Esophagus squamous epithelium (tissue), 5 donors: ENCODE results near the gene MYO16. TPM values are rescaled to one million over a fixed set of nuclear protein-coding genes. Genes with fewer than 3 reads are reported as not detected.
A peak's percentile ranks its signal among the peaks of the same experiment; 100 is the strongest.

Experiments used
- DNase-seq: peaks from one replicate; lab custom pipeline; 2025; lab: John Stamatoyannopoulos, UW
- H3K27ac ChIP-seq, 4 donors: fragments of 200-600 bp; sonication (generic); one replicate each; pipeline ENCODE4 v1.5.1; 2016 to 2019; ENCODE audit warnings: mild to moderate bottlenecking in 1 of 4
- H3K27me3 ChIP-seq, 4 donors: fragments of 200-600 bp; sonication (generic); 1 replicate in 3 of 4; 2 replicates in 1 of 4; pipeline versions ENCODE4 v1.5.1 to v1.6.0; 2017 to 2021; ENCODE audit warnings: antibody characterized with exemption in 1 of 4
- H3K36me3 ChIP-seq, 3 donors: fragments of 200-600 bp; sonication (generic); one replicate each; pipeline ENCODE4 v1.5.1; 2016 to 2019
- H3K4me1 ChIP-seq, 3 donors: fragments of 200-600 bp; sonication (generic); one replicate each; pipeline ENCODE4 v1.5.1; 2017 to 2019
- H3K4me3 ChIP-seq, 4 donors: fragments of 200-600 bp; sonication (generic); 1 replicate in 3 of 4; 2 replicates in 1 of 4; pipeline ENCODE4 v1.5.1; 2016 to 2019; ENCODE audit warnings: mild to moderate bottlenecking in 2 of 4, moderate library complexity in 1 of 4
- H3K9me3 ChIP-seq, 3 donors: fragments of 200-600 bp; sonication (generic); one replicate each; pipeline ENCODE4 v1.5.1; 2016 to 2019
- CTCF ChIP-seq, 6 experiments: fragments of 450-650 bp in 4 of 6; fragments of 200-600 bp in 2 of 6; sonication (generic) in 2 of 6; IDR thresholded peaks; one replicate each; pipeline ENCODE4 v1.5.1; 2016 to 2019; ENCODE audit warnings: antibody characterized with exemption in 6 of 6, mild to moderate bottlenecking in 4 of 6, moderate library complexity in 4 of 6
- POLR2A ChIP-seq, 4 donors: fragments of 450-650 bp; IDR thresholded peaks; one replicate each; pipeline ENCODE4 v1.6.1; 2017; ENCODE audit warnings: antibody characterized with exemption in 4 of 4, mild to moderate bottlenecking in 4 of 4, moderate library complexity in 3 of 4
- WGBS, 2 donors: methylation state at CpG; one replicate each; pipeline ENCODE4 v1.1.5; 2018; 5-methylcytosine and 5-hydroxymethylcytosine counted together
- intact Hi-C: fragments of 100-400 bp; cut with DNase I; formaldehyde crosslinking; loops from one replicate; pipeline ENCODE4 v1.15.0; 2022
- total RNA-seq, 4 donors: library from RNA; depleted of rRNA; stranded (reverse); fragments of >200 nt; gene quantifications; one replicate each; pipeline ENCODE4 v1.1.0, GENCODE V29; 2016
- donor health status: DM: yes; HTN: yes; CAD: no.

MYO16 gene
- total RNA-seq, 4 donors from 2014 or later = 0.09 to 2.1 TPM; not detected in 2

GRCh38 chr13:108957369-108958012 lies 328.1 kb downstream of the MYO16 start:
- TF ChIP-seq POLR2A (IDR thresholded peaks at IDR 0.05) (no peak), CTCF (IDR thresholded peaks at IDR 0.05) (no peak)
- 26 to 38% methylated on average over 11 of the region's 11 CpGs for WGBS, 2 donors
- Histone ChIP-seq H3K9me3 (no peaks in the 10 kb centered on the region), H3K36me3 (no peaks in the 10 kb centered on the region), H3K4me3 (no peak overlapping the region), H3K27ac (no peak overlapping the region), H3K27me3 (no peaks in the 10 kb centered on the region), H3K4me1 (peaks cover 5 to 7% (median 5%) of the 10 kb centered on the region in 3 donors)
- no peak for DNase-seq
- intact Hi-C loops = loop anchor here (10.0 kb wide), 1 partner anchor 1147 kb away; no protein-coding TSS in a partner anchor

DNA sequence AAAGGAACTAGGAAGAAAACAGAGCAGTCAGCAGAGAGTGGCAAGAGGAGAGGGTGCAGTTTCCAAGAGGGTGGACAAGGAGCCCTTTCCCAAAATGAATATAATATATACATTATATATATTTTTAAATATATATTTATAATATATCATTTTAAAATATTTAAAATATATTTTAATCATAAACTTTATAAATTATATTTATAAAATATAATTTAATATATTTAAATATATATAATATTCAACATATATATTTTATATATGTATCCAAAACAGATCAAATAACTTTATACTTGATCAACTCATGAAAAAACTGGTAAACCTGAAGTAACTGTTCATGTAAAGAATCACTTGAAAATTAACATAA lies 328.6 kb downstream of the MYO16 start:
- no peaks in the 10 kb centered on the region for H3K27me3 ChIP-seq
- no peaks in the 10 kb centered on the region for H3K36me3 ChIP-seq
- peaks cover 5 to 7% (median 5%) of the 10 kb centered on the region in 3 donors for H3K4me1 ChIP-seq
- no peak for TF ChIP-seq POLR2A (IDR thresholded peaks at IDR 0.05)
- no peak for TF ChIP-seq CTCF (IDR thresholded peaks at IDR 0.05)
- intact Hi-C loops = loop anchor here (10.0 kb wide), 1 partner anchor 1147 kb away; no protein-coding TSS in a partner anchor
- DNase-seq = no peak
- no peak overlapping the region for H3K4me3 ChIP-seq
- H3K9me3 ChIP-seq = no peaks in the 10 kb centered on the region
- no peak overlapping the region for H3K27ac ChIP-seq

GRCh38 chr13:108959234-108959633 lies 329.8 kb downstream of the MYO16 start:
- H3K36me3 ChIP-seq = no peaks in the 10 kb centered on the region
- no peak for DNase-seq

DNA sequence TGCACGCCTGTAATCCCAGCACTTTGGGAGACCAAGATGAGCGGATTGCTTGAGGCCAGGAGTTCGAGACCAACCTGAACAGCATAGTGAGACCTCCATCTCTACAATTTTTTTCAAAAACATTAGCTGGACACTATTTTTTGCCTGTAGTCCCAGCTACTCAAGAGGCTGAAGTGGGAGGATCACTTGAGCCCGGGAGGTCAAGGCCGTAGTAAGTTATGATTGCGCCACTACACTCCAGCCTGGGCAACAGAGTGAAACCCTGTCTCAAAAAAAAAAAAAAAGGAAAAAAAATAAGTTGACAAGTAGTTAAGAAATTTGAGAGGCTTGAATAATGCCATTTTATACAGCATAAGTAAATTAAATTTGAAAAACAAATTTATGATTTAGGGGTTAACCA lies 330.6 kb downstream of the MYO16 start:
- Histone ChIP-seq H3K27ac (no peak overlapping the region), H3K4me1 (peaks cover 5 to 7% (median 5%) of the 10 kb centered on the region in 3 donors), H3K9me3 (no peaks in the 10 kb centered on the region), H3K4me3 (no peak overlapping the region), H3K27me3 (no peaks in the 10 kb centered on the region), H3K36me3 (no peaks in the 10 kb centered on the region)
- 84 to 88% methylated on average over 6 of the region's 6 CpGs for WGBS, 2 donors
- TF ChIP-seq CTCF (IDR thresholded peaks at IDR 0.05) = no peak
- TF ChIP-seq POLR2A (IDR thresholded peaks at IDR 0.05) = no peak
- no peak for DNase-seq
- intact Hi-C loops = no loop called here

More at GRCh38 chr13:108959234-108959633, 329.8 kb downstream of the MYO16 start:
- H3K27me3 ChIP-seq = no peaks in the 10 kb centered on the region
- peaks cover 5 to 7% (median 5%) of the 10 kb centered on the region in 3 donors for H3K4me1 ChIP-seq
- no peak overlapping the region for H3K4me3 ChIP-seq
- intact Hi-C loops = loop anchor here (10.0 kb wide), 1 partner anchor 1146 kb away; no protein-coding TSS in a partner anchor
- TF ChIP-seq POLR2A (IDR thresholded peaks at IDR 0.05) = no peak
- no peak for TF ChIP-seq CTCF (IDR thresholded peaks at IDR 0.05)
- H3K27ac ChIP-seq = no peak overlapping the region
- no peaks in the 10 kb centered on the region for H3K9me3 ChIP-seq

- Histone ChIP-seq H3K9me3 (no peaks in the 10 kb centered on the region), H3K4me1 (peaks cover 5 to 7% (median 5%) of the 10 kb centered on the region in 3 donors), H3K27ac (no peak overlapping the region), H3K27me3 (no peaks in the 10 kb centered on the region), H3K4me3 (no peak overlapping the region), H3K36me3 (no peaks in the 10 kb centered on the region)
- 3 to 5% methylated on average over 7 of the region's 7 CpGs for WGBS, 2 donors
- intact Hi-C loops = no loop called here
- no peak for DNase-seq
- TF ChIP-seq POLR2A (IDR thresholded peaks at IDR 0.05) (no peak), CTCF (IDR thresholded peaks at IDR 0.05) (peak; percentile 51 to 84 (median 78))
Observed at GRCh38 chr13:108961542-108962125, 332.2 kb downstream of the MYO16 start.
